ENCODE measurements around the gene PITRM1.

DNA sequence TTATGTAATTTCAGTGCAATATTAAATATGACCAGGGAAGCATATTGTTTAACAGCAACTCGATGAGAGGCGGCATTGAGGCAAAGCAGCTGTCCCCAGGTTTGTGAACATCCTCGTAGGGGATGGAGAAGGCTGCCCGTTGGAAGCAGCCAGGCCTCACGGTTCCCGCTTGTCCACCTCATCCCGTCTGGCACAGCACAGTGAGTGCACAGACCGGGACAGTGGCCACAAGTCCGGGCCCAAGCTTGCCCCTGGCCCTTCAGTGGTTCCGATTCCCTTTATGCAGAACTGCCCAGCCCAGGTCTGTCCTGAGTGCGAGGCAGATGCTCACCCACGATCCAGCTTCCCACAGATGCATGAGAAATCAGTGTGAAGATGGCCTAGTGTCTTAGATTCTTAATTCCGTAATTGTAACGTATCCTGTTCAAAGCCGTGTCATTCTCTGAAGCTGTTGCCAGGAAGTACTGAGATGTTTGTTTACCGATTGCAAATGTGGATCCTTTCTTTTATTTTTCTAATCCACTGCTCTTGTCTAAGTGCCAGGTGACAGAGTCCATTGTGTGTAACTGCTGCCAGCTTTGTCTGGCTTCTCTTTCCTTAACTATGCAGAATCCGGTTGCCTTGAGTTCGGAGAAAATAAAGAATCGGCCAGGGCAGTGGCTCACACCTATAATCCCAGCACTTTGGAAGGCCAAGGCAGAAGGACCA, 69.7 kb downstream of the PITRM1 start:
- TF ChIP-seq CTCF (conservative IDR thresholded peaks at IDR 0.05; ENCODE audit: low read depth, low read length) (no peak), EZH2 (IDR thresholded peaks at IDR 0.05; ENCODE audit: borderline replicate concordance, low read depth, low read length, poor library complexity, severe bottlenecking) (no peak)
